ENCODE measurements around the gene EIF2A.

DNA sequence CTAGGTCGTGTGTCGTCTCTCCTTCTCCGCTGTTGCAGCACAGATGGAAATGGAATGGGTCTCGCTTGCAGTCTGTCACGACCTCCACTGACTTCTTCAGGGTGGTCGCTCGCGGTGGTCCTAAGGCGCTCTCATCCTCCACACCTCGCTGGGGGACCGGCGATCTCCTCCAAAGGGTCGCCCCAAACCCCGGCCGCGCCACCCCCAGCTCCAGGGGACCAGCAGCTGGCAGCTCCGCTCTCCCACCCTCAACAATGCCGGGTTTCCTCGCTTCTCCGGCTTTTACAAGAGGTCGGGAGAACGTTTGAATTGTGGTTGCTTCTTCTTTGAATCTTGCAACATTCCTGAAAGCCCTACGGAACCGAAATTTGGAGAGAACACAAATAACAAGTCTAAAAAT is 26.2 kb upstream of the EIF2A start:
- TF ChIP-seq GATA3 (IDR thresholded peaks at IDR 0.05; ENCODE audit: low read depth, low read length) (no peak), GATA2 (IDR thresholded peaks at IDR 0.05; ENCODE audit: low read depth, low read length) (no peak)
